Epithelial cell of prostate (primary cell): ENCODE measurements around the gene USP2.
A peak's percentile ranks its signal among the peaks of the same experiment; 100 is the strongest.

Source experiments
- DNase-seq: peaks from one replicate; pipeline ENCODE4 v3.0.0-alpha.2; 2011; ENCODE audit warnings: low read depth, low spot score
- H3K27ac ChIP-seq: fragments of 450-650 bp; 2 replicates; pipeline ENCODE4 v1.5.1; 2017; ENCODE audit warnings: mild to moderate bottlenecking

Gene USP2

GRCh38 chr11:119366690-119367620 lies 14.5 kb downstream of the USP2 start:
- DNase-seq = no peak
- no peak overlapping the region for H3K27ac ChIP-seq

- DNase-seq = no peak
- no peak overlapping the region for H3K27ac ChIP-seq
Observed at GRCh38 chr11:119365071-119365591, 16.4 kb downstream of the USP2 start.

- H3K27ac ChIP-seq = no peak overlapping the region
- DNase-seq = no peak
Observed at GRCh38 chr11:119363851-119364590, 17.5 kb downstream of the USP2 start.

- no peak overlapping the region for H3K27ac ChIP-seq
- no peak for DNase-seq
Observed at GRCh38 chr11:119363081-119363850, 18.2 kb downstream of the USP2 start.

- no peak overlapping the region for H3K27ac ChIP-seq
- DNase-seq = no peak
Observed at GRCh38 chr11:119362741-119363080, 18.8 kb downstream of the USP2 start.

GRCh38 chr11:119361941-119362725 lies 19.4 kb downstream of the USP2 start:
- peak overlapping the region; percentile 91 for H3K27ac ChIP-seq
- no peak for DNase-seq

GRCh38 chr11:119361056-119361787 lies 20.3 kb downstream of the USP2 start:
- peak; percentile 85 for DNase-seq
- peak overlapping the region; percentile 91 for H3K27ac ChIP-seq

GRCh38 chr11:119359365-119360214 lies 21.9 kb downstream of the USP2 start:
- peak; percentile 39 for DNase-seq
- H3K27ac ChIP-seq = peak overlapping the region; percentile 91

GRCh38 chr11:119357074-119357473 lies 24.4 kb downstream of the USP2 start:
- H3K27ac ChIP-seq = no peak overlapping the region
- no peak for DNase-seq

- H3K27ac ChIP-seq = no peak overlapping the region
Observed at GRCh38 chr11:119356349-119357031, 25.0 kb downstream of the USP2 start.

GRCh38 chr11:119355091-119355843 lies 26.2 kb downstream of the USP2 start:
- no peak for DNase-seq

More at GRCh38 chr11:119356349-119357031, 25.0 kb downstream of the USP2 start:
- DNase-seq = no peak

GRCh38 chr11:119352857-119353260 lies 28.6 kb downstream of the USP2 start:
- no peak for DNase-seq

More at GRCh38 chr11:119355091-119355843, 26.2 kb downstream of the USP2 start:
- H3K27ac ChIP-seq = no peak overlapping the region

GRCh38 chr11:119351232-119351631 lies 30.3 kb downstream of the USP2 start:
- no peak overlapping the region for H3K27ac ChIP-seq
- no peak for DNase-seq

More at GRCh38 chr11:119352857-119353260, 28.6 kb downstream of the USP2 start:
- no peak overlapping the region for H3K27ac ChIP-seq

GRCh38 chr11:119350302-119350701 lies 31.2 kb downstream of the USP2 start:
- no peak for DNase-seq
- no peak overlapping the region for H3K27ac ChIP-seq

GRCh38 chr11:119347940-119348605 lies 33.4 kb downstream of the USP2 start:
- H3K27ac ChIP-seq = no peak overlapping the region
- DNase-seq = no peak

- no peak overlapping the region for H3K27ac ChIP-seq
- DNase-seq = no peak
Observed at GRCh38 chr11:119347242-119347641, 34.2 kb downstream of the USP2 start.
